Measurements from ENCODE around the gene STUB1. TPM values are rescaled to one million over a fixed set of nuclear protein-coding genes. Genes with fewer than 3 reads are reported as not detected.
"Not testable (repeated sequence)": the region's sequence is repeated elsewhere in the genome, so short reads cannot be mapped to it uniquely, and the experiment has no call there.

Gene STUB1
- total RNA-seq, 4 donors from 2014 or later = 51.9 to 190 (median 134) TPM

DNA sequence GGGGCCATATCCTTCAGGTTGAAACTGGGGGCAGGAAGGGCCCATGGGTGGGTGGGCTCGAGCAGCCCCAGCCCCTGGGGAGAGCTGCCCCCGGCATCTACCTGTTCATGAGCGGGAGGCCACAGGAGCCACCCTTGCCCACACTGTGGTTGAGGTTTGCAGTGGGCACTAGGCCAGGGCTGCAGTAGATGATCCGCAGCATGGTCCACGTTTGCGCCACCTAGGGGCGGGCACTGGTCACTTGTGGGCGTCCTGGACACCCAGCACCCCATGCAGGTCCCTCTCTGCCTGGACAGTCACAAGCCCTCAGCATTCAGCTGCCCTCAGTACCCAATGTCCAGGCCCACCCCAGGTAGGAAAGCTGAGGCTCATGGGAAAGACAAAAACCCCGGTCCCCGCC lies 5.8 kb downstream of the STUB1 start:
- 48% methylated on average over 10 of the region's 10 CpGs; no CpG with 5 or more reads in 1 of the 2 donors for WGBS, 2 donors (ENCODE audit: low coverage in 1 of 2)
- TF ChIP-seq, protein P1, sequence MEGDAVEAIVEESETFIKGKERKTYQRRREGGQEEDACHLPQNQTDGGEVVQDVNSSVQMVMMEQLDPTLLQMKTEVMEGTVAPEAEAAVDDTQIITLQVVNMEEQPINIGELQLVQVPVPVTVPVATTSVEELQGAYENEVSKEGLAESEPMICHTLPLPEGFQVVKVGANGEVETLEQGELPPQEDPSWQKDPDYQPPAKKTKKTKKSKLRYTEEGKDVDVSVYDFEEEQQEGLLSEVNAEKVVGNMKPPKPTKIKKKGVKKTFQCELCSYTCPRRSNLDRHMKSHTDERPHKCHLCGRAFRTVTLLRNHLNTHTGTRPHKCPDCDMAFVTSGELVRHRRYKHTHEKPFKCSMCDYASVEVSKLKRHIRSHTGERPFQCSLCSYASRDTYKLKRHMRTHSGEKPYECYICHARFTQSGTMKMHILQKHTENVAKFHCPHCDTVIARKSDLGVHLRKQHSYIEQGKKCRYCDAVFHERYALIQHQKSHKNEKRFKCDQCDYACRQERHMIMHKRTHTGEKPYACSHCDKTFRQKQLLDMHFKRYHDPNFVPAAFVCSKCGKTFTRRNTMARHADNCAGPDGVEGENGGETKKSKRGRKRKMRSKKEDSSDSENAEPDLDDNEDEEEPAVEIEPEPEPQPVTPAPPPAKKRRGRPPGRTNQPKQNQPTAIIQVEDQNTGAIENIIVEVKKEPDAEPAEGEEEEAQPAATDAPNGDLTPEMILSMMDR (IDR thresholded peaks at IDR 0.05) = peak; percentile 29 to 53 (median 42)
- TF ChIP-seq POLR2AphosphoS5 (IDR thresholded peaks at IDR 0.05) = no peak
- H3K4me3 ChIP-seq = no peak overlapping the region
- DNase-seq = peak; percentile 64
- in situ Hi-C loops (cut with MboI; ENCODE audit: low pct_ligation_motif_present in 1 of 4, low pct_unique_long_range_greater_than_20kb in 1 of 4, low sequenced_read_pairs in 3 of 4) (no loop called here), intact Hi-C loops (cut with DNase I; ENCODE audit: low total_unique reads) (no loop called here)
- H3K9me3 ChIP-seq = no peaks in the 10 kb centered on the region
- peaks cover 0 to 9% (median 0%) of the 10 kb centered on the region in 4 donors for H3K36me3 ChIP-seq
- H3K4me1 ChIP-seq = peaks cover 40 to 58% (median 53%) of the 10 kb centered on the region in 4 donors
- no peaks in the 10 kb centered on the region for H3K27me3 ChIP-seq
- no peak overlapping the region for H3K27ac ChIP-seq

DNA sequence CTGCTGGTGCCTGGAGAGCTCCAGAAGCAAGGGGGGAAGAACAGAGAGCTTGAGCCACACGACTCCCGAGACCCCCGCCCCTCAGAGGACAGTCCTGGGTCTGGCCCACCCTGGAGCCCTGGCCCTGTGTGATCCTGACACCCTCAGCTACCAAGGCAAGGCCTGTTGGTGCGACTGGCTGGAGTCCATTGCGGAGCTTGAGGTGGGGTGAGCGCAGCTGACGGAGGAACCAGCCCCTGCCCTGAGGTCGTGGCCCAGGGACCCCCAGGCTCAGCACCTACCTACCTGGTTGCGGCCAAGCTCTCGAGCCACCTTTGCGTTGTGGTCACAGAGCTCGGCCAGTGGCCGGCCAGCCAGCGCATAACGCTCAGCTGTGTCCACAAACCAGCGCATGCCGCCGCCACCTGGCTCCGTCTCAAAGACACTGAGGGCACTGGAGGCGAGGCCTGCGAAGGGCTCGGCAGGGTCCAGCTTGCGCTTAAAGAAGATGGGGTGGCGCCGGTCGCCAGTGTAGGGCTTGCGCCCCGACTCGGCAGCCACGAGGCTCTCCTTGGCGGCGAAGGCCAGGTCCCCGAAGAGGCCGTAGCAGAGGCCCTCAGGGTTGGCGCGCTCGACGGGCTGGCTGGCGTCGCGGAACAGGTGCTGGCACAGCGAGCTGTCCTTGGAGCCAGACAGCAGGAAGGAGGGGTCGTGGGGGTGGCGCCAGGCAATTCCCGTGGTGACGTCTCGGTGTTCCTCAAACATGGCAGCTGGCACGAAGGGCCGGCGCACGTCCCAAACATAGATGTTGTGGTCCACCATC lies 6.5 kb downstream of the STUB1 start:
- in situ Hi-C loops (cut with MboI; ENCODE audit: low pct_ligation_motif_present in 1 of 4, low pct_unique_long_range_greater_than_20kb in 1 of 4, low sequenced_read_pairs in 3 of 4) = no loop called here
- H3K9me3 ChIP-seq = no peaks in the 10 kb centered on the region
- no peak for DNase-seq
- intact Hi-C loops (cut with DNase I; ENCODE audit: low total_unique reads) = no loop called here
- no peak overlapping the region for H3K27ac ChIP-seq
- WGBS, 2 donors (ENCODE audit: low coverage in 1 of 2) = 94% methylated on average over 38 of the region's 51 CpGs; no CpG with 5 or more reads in 1 of the 2 donors
- H3K4me3 ChIP-seq = no peak overlapping the region
- H3K27me3 ChIP-seq = peaks cover 2% of the 10 kb centered on the region
- TF ChIP-seq POLR2AphosphoS5 (IDR thresholded peaks at IDR 0.05) = no peak
- TF ChIP-seq EP300 (IDR thresholded peaks at IDR 0.05; ENCODE audit: low read depth) = no peak
- TF ChIP-seq POLR2A (IDR thresholded peaks at IDR 0.05) = no peak
- H3K36me3 ChIP-seq = peaks cover 0 to 9% (median 0%) of the 10 kb centered on the region in 4 donors
- H3K4me1 ChIP-seq = peaks cover 33 to 51% (median 46%) of the 10 kb centered on the region in 4 donors

DNA sequence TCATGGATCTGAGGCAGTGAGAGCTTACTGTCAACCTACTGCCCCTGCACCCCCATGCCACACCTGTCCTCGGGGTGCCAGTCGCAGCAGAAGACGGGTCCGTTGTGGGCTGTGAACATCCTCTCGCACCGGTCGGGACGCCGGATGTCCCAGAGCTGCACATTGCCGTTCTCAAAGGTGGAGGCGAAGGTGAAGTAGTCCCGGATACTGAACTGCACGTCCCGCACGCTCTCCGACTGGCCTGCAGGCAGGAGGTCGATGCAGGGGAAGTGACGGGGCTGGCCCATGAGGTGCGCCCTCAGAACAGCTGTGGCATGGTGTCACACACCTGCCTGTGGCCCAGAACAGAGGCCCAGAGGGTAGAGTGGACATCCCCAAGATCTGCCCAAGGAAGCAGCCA lies 7.3 kb downstream of the STUB1 start:
- no peak for DNase-seq
- no peak for TF ChIP-seq POLR2AphosphoS5 (IDR thresholded peaks at IDR 0.05)
- TF ChIP-seq, protein P1 (IDR thresholded peaks at IDR 0.05) = no peak
- no peak for TF ChIP-seq EP300 (IDR thresholded peaks at IDR 0.05; ENCODE audit: low read depth)
- TF ChIP-seq POLR2A (IDR thresholded peaks at IDR 0.05) = no peak
- 90% methylated on average over 19 of the region's 19 CpGs; no CpG with 5 or more reads in 1 of the 2 donors for WGBS, 2 donors (ENCODE audit: low coverage in 1 of 2)
- in situ Hi-C loops (cut with MboI; ENCODE audit: low pct_ligation_motif_present in 1 of 4, low pct_unique_long_range_greater_than_20kb in 1 of 4, low sequenced_read_pairs in 3 of 4) = no loop called here
- Histone ChIP-seq H3K27me3 (peaks cover 11% of the 10 kb centered on the region), H3K36me3 (peaks cover 0 to 3% (median 0%) of the 10 kb centered on the region in 4 donors), H3K9me3 (no peaks in the 10 kb centered on the region), H3K4me3 (no peak overlapping the region), H3K4me1 (peaks cover 26 to 43% (median 38%) of the 10 kb centered on the region in 4 donors), H3K27ac (no peak overlapping the region)
- intact Hi-C loops (cut with DNase I; ENCODE audit: low total_unique reads) = no loop called here

DNA sequence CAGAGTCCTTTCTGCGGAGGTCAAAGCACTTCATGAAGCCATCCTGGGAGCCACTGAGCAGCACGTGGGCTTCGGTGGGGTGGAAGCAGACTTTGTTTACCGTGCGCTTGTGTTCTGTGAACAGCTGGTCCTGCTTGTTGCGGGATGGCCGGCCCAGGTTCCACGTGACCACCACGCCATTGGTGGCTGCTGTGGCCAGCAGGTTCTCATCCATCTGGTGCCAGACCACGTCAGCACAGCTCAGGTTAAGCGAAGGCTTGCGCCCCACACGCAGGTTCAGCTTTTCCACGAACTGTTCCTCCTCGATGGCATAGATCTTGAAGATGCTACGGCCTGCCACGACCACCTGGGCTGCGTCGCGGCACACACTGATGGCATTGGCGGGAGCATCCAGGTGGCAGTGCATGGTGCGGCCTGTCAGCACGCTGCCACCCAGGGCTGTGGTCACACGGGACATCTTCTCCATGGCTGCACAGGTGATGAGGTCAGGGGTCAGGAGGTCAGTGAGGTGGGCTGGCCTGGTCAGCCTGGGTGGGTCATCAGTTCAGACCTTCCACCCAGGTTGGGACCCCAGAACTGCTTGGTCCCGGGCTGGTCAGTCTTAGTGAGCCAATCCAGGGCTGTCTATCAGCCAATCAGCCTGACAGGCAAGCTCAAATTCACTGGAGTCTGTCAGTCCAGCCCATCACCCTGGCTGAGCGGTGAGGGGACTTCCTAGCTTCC lies 9.1 kb downstream of the STUB1 start:
- 20 to 80% methylated on average over 1 to 26 of the region's 26 CpGs for WGBS, 2 donors (ENCODE audit: low coverage in 1 of 2)
- intact Hi-C loops (cut with DNase I; ENCODE audit: low total_unique reads) (no loop called here), in situ Hi-C loops (cut with MboI; ENCODE audit: low pct_ligation_motif_present in 1 of 4, low pct_unique_long_range_greater_than_20kb in 1 of 4, low sequenced_read_pairs in 3 of 4) (no loop called here)
- no peak for TF ChIP-seq POLR2A (IDR thresholded peaks at IDR 0.05)
- no peak for TF ChIP-seq POLR2AphosphoS5 (IDR thresholded peaks at IDR 0.05)
- no peak for TF ChIP-seq EP300 (IDR thresholded peaks at IDR 0.05; ENCODE audit: low read depth)
- TF ChIP-seq, protein P1 (IDR thresholded peaks at IDR 0.05) = no peak
- peaks cover 17 to 39% (median 32%) of the 10 kb centered on the region in 4 donors for H3K4me1 ChIP-seq
- peak overlapping the region; percentile 86 to 95 (median 89) for H3K27ac ChIP-seq
- H3K4me3 ChIP-seq = peak overlapping the region; percentile 84 to 97 (median 90)
- no peak for DNase-seq
- no peaks in the 10 kb centered on the region for H3K9me3 ChIP-seq
- no peaks in the 10 kb centered on the region for H3K36me3 ChIP-seq
- H3K27me3 ChIP-seq = peaks cover 29% of the 10 kb centered on the region

DNA sequence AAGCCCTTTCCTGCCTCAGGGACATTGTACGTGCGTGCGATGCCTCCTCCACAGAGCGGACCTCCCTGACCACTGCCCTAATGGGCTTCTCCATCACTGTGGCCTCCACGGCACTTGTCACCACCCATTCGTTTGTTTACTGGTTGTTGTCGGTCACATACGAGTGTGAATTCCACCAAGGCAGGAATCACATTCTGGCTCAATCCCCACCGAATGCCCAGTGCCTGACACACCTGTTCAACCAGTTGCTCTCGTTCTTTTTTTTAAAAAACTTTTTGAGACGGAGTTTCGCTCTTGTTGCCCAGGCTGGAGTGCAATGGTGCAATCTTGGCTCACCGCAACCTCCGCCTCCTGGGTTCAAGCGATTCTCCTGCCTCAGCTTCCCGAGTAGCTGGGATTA lies 11.0 kb downstream of the STUB1 start:
- 84% methylated on average over 16 of the region's 16 CpGs; no CpG with 5 or more reads in 1 of the 2 donors for WGBS, 2 donors (ENCODE audit: low coverage in 1 of 2)
- H3K36me3 ChIP-seq; in situ Hi-C loops (cut with MboI; ENCODE audit: low pct_ligation_motif_present in 1 of 4, low pct_unique_long_range_greater_than_20kb in 1 of 4, low sequenced_read_pairs in 3 of 4); H3K27ac ChIP-seq; H3K9me3 ChIP-seq; intact Hi-C loops (cut with DNase I; ENCODE audit: low total_unique reads); DNase-seq; H3K4me3 ChIP-seq: not testable (repeated sequence)
- H3K4me1 ChIP-seq = peaks cover 21 to 44% (median 39%) of the 10 kb centered on the region in 4 donors
- H3K27me3 ChIP-seq = peaks cover 46% of the 10 kb centered on the region

All from transverse colon (tissue), 4 donors.